Stimulated activated CD4-positive, alpha-beta T cell treated with anti-CD3 and anti-CD28 coated beads, TNF-alpha, amount 100 ng/mL, for 4 hours (primary cell): ENCODE measurements around the gene RHBDL3.

ENCODE experiments used
- DNase-seq, 3 experiments: peaks; one replicate each; pipeline ENCODE4 v3.0.0-alpha.2; 2020; ENCODE audit warnings: low read depth in 3 of 3

Gene RHBDL3

GRCh38 chr17:32266389-32267301 lies 1.0 kb downstream of the RHBDL3 start:
- DNase-seq, result no peak

- peak in 1 of 3 experiments; percentile 7 for DNase-seq
These were observed 2.1 kb downstream of the RHBDL3 start for GRCh38 chr17:32267690-32268205.

- DNase-seq, result no peak
These were observed 3.2 kb downstream of the RHBDL3 start for GRCh38 chr17:32268734-32269288.

- DNase-seq, result no peak
These were observed 3.7 kb downstream of the RHBDL3 start for GRCh38 chr17:32269377-32269776.

GRCh38 chr17:32271844-32272243 lies 6.2 kb downstream of the RHBDL3 start:
- no peak for DNase-seq

- no peak for DNase-seq
These were observed 8.5 kb downstream of the RHBDL3 start for GRCh38 chr17:32274101-32274500.

GRCh38 chr17:32274643-32275042 lies 9.0 kb downstream of the RHBDL3 start:
- DNase-seq, result no peak

GRCh38 chr17:32275060-32276042 lies 9.7 kb downstream of the RHBDL3 start:
- no peak for DNase-seq

- DNase-seq, result no peak
These were observed 10.6 kb downstream of the RHBDL3 start for GRCh38 chr17:32276171-32276601.

- DNase-seq, result no peak
These were observed 11.7 kb downstream of the RHBDL3 start for GRCh38 chr17:32277284-32277683.

- no peak for DNase-seq
These were observed 13.2 kb downstream of the RHBDL3 start for GRCh38 chr17:32278815-32279214.

- no peak for DNase-seq
These were observed 14.5 kb downstream of the RHBDL3 start for GRCh38 chr17:32279891-32280716.

- DNase-seq, result no peak
These were observed 15.4 kb downstream of the RHBDL3 start for GRCh38 chr17:32281011-32281451.

- no peak for DNase-seq
These were observed 18.1 kb downstream of the RHBDL3 start for GRCh38 chr17:32283745-32284201.

GRCh38 chr17:32285306-32285705 lies 19.7 kb downstream of the RHBDL3 start:
- DNase-seq, result no peak

- DNase-seq, result no peak
These were observed 20.3 kb downstream of the RHBDL3 start for GRCh38 chr17:32285746-32286517.

- no peak for DNase-seq
These were observed 20.9 kb downstream of the RHBDL3 start for GRCh38 chr17:32286518-32286900.

- DNase-seq, result no peak
These were observed 22.3 kb downstream of the RHBDL3 start for GRCh38 chr17:32287804-32288511.

- no peak for DNase-seq
These were observed 23.0 kb downstream of the RHBDL3 start for GRCh38 chr17:32288615-32289014.
